ENCODE measurements around the gene SRXN1.
"Not testable (repeated sequence)": the region's sequence is repeated elsewhere in the genome, so short reads cannot be mapped to it uniquely, and the experiment has no call there.

The SRXN1 gene

GRCh38 chr20:646107-646867 is 6.7 kb downstream of the SRXN1 start:
- no peak for TF ChIP-seq CTCF (IDR thresholded peaks at IDR 0.05; ENCODE audit: low read depth, low read length)
- no peak for DNase-seq

GRCh38 chr20:645318-646106 is 7.5 kb downstream of the SRXN1 start:
- no peak overlapping the region for H3K4me3 ChIP-seq (ENCODE audit: low read depth, low read length)
- peak; percentile 84 for DNase-seq
- H3K27ac ChIP-seq = no peak overlapping the region

More at GRCh38 chr20:646107-646867, 6.7 kb downstream of the SRXN1 start:
- no peaks in the 10 kb centered on the region for H3K9me3 ChIP-seq (ENCODE audit: severe bottlenecking)
- H3K4me3 ChIP-seq (ENCODE audit: low read depth, low read length) = no peak overlapping the region
- no peaks in the 10 kb centered on the region for H3K27me3 ChIP-seq (ENCODE audit: insufficient read depth, low read depth, severe bottlenecking)
- no peak overlapping the region for H3K27ac ChIP-seq
- peaks cover 35% of the 10 kb centered on the region for H3K36me3 ChIP-seq

GRCh38 chr20:644692-645317 is 8.2 kb downstream of the SRXN1 start:
- Histone ChIP-seq H3K36me3 (peaks cover 23% of the 10 kb centered on the region), H3K9me3 (ENCODE audit: severe bottlenecking) (no peaks in the 10 kb centered on the region), H3K4me3 (ENCODE audit: low read depth, low read length) (no peak overlapping the region), H3K27me3 (ENCODE audit: insufficient read depth, low read depth, severe bottlenecking) (no peaks in the 10 kb centered on the region), H3K27ac (no peak overlapping the region)
- no peak for DNase-seq
- no peak for TF ChIP-seq CTCF (IDR thresholded peaks at IDR 0.05; ENCODE audit: low read depth, low read length)

More at GRCh38 chr20:645318-646106, 7.5 kb downstream of the SRXN1 start:
- Histone ChIP-seq H3K36me3 (peaks cover 31% of the 10 kb centered on the region), H3K9me3 (ENCODE audit: severe bottlenecking) (no peaks in the 10 kb centered on the region), H3K27me3 (ENCODE audit: insufficient read depth, low read depth, severe bottlenecking) (no peaks in the 10 kb centered on the region)
- peak; percentile 94 for TF ChIP-seq CTCF (IDR thresholded peaks at IDR 0.05; ENCODE audit: low read depth, low read length)

- peak; percentile 69 for DNase-seq
Measured at GRCh38 chr20:642398-643174, 10.4 kb downstream of the SRXN1 start.

GRCh38 chr20:642013-642397 is 11.0 kb downstream of the SRXN1 start:
- not testable (repeated sequence) for DNase-seq; H3K27me3 ChIP-seq (ENCODE audit: insufficient read depth, low read depth, severe bottlenecking); H3K27ac ChIP-seq; H3K9me3 ChIP-seq (ENCODE audit: severe bottlenecking); H3K36me3 ChIP-seq
- peak overlapping the region; percentile 45 for H3K4me3 ChIP-seq (ENCODE audit: low read depth, low read length)

More at GRCh38 chr20:642398-643174, 10.4 kb downstream of the SRXN1 start:
- peaks cover 9% of the 10 kb centered on the region for H3K36me3 ChIP-seq
- no peaks in the 10 kb centered on the region for H3K9me3 ChIP-seq (ENCODE audit: severe bottlenecking)
- peak overlapping the region; percentile 45 for H3K4me3 ChIP-seq (ENCODE audit: low read depth, low read length)
- peak overlapping the region; percentile 52; the same call in 1 of the 2 replicates for H3K27ac ChIP-seq
- no peak for TF ChIP-seq CTCF (IDR thresholded peaks at IDR 0.05; ENCODE audit: low read depth, low read length)
- H3K27me3 ChIP-seq (ENCODE audit: insufficient read depth, low read depth, severe bottlenecking) = no peaks in the 10 kb centered on the region
